GM23338 (cell line): ENCODE data around the gene ANKRD13B.

Source experiments
- CTCF ChIP-seq, 2 experiments: fragments of 200-600 bp in 1 of 2; sonication (generic) in 1 of 2; conservative IDR thresholded peaks; 2 replicates each; pipeline versions ENCODE4 v1.5.1 to v1.6.1; 2016 to 2017; ENCODE audit warnings: antibody characterized with exemption in 2 of 2, low read depth in 2 of 2, mild to moderate bottlenecking in 2 of 2, moderate library complexity in 1 of 2
- EZH2 ChIP-seq: fragments of 200-600 bp; sonication (generic); IDR thresholded peaks from one replicate; pipeline ENCODE4 v1.8.0; 2017; ENCODE audit warnings: antibody characterized with exemption, mild to moderate bottlenecking, low read depth; ENCODE audit not compliant: unreplicated experiment
- POLR2AphosphoS5 ChIP-seq: IDR thresholded peaks from 2 replicates; pipeline ENCODE4 v1.6.1; 2016; ENCODE audit warnings: antibody characterized with exemption, low read depth
- STAT1 ChIP-seq: IDR thresholded peaks from one replicate; pipeline ENCODE4 v1.6.1; 2016; ENCODE audit warnings: antibody characterized with exemption; ENCODE audit not compliant: unreplicated experiment
- ZNF114 ChIP-seq: fragments of 250-450 bp; sonication (Bioruptor Pico); IDR thresholded peaks from 2 replicates; pipeline ENCODE4 v1.5.0; 2020; ENCODE audit warnings: mild to moderate bottlenecking, moderate library complexity
- TF ChIP-seq, protein P1 (sequence below): IDR thresholded peaks from one replicate; pipeline ENCODE4 v1.6.1; 2018; ENCODE audit warnings: antibody characterized with exemption; ENCODE audit not compliant: unreplicated experiment

- TF ChIP-seq CTCF (conservative IDR thresholded peaks at IDR 0.05; ENCODE audit: low read depth in 2 of 2) = no peak
- TF ChIP-seq POLR2AphosphoS5 = no peak
- TF ChIP-seq ZNF114 (CRISPR knock-in tag) = no peak
- no peak for TF ChIP-seq STAT1
- TF ChIP-seq, protein P1, sequence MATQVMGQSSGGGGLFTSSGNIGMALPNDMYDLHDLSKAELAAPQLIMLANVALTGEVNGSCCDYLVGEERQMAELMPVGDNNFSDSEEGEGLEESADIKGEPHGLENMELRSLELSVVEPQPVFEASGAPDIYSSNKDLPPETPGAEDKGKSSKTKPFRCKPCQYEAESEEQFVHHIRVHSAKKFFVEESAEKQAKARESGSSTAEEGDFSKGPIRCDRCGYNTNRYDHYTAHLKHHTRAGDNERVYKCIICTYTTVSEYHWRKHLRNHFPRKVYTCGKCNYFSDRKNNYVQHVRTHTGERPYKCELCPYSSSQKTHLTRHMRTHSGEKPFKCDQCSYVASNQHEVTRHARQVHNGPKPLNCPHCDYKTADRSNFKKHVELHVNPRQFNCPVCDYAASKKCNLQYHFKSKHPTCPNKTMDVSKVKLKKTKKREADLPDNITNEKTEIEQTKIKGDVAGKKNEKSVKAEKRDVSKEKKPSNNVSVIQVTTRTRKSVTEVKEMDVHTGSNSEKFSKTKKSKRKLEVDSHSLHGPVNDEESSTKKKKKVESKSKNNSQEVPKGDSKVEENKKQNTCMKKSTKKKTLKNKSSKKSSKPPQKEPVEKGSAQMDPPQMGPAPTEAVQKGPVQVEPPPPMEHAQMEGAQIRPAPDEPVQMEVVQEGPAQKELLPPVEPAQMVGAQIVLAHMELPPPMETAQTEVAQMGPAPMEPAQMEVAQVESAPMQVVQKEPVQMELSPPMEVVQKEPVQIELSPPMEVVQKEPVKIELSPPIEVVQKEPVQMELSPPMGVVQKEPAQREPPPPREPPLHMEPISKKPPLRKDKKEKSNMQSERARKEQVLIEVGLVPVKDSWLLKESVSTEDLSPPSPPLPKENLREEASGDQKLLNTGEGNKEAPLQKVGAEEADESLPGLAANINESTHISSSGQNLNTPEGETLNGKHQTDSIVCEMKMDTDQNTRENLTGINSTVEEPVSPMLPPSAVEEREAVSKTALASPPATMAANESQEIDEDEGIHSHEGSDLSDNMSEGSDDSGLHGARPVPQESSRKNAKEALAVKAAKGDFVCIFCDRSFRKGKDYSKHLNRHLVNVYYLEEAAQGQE = no peak
- no peak for TF ChIP-seq EZH2
These were observed 36.9 kb downstream of the ANKRD13B start for GRCh38 chr17:29629839-29630238.
